ENCODE measurements around the gene ADGRF5.

Gene ADGRF5

GRCh38 chr6:46940433-46941226 is 18.9 kb upstream of the ADGRF5 start:
- TF ChIP-seq CTCF (IDR thresholded peaks at IDR 0.05): no peak
- Histone ChIP-seq H3K4me1 (ENCODE audit: control insufficient read depth in 1 of 2, insufficient read depth in 1 of 2, low read depth in 1 of 2, low read length in 1 of 2) (no peaks in the 10 kb centered on the region), H3K4me3 (ENCODE audit: low read depth in 1 of 2, low read length in 1 of 2) (no peak overlapping the region), H3K27me3 (no peaks in the 10 kb centered on the region), H3K36me3 (no peaks in the 10 kb centered on the region), H3K27ac (no peak overlapping the region), H3K9me3 (no peaks in the 10 kb centered on the region)

- H3K27ac ChIP-seq: no peak overlapping the region
- TF ChIP-seq CTCF (IDR thresholded peaks at IDR 0.05): no peak
- H3K4me3 ChIP-seq (ENCODE audit: low read depth in 1 of 2, low read length in 1 of 2): no peak overlapping the region
- H3K9me3 ChIP-seq: no peaks in the 10 kb centered on the region
- H3K36me3 ChIP-seq: no peaks in the 10 kb centered on the region
- H3K4me1 ChIP-seq (ENCODE audit: control insufficient read depth in 1 of 2, insufficient read depth in 1 of 2, low read depth in 1 of 2, low read length in 1 of 2): no peaks in the 10 kb centered on the region
- no peaks in the 10 kb centered on the region for H3K27me3 ChIP-seq
Measured at GRCh38 chr6:46937642-46938041, 15.9 kb upstream of the ADGRF5 start.

GRCh38 chr6:46935687-46936086 is 13.9 kb upstream of the ADGRF5 start:
- TF ChIP-seq CTCF (IDR thresholded peaks at IDR 0.05): no peak

GRCh38 chr6:46933751-46934150 is 12.0 kb upstream of the ADGRF5 start:
- Histone ChIP-seq H3K27me3 (no peaks in the 10 kb centered on the region), H3K9me3 (no peaks in the 10 kb centered on the region), H3K36me3 (no peaks in the 10 kb centered on the region), H3K27ac (no peak overlapping the region), H3K4me3 (ENCODE audit: low read depth in 1 of 2, low read length in 1 of 2) (no peak overlapping the region), H3K4me1 (ENCODE audit: control insufficient read depth in 1 of 2, insufficient read depth in 1 of 2, low read depth in 1 of 2, low read length in 1 of 2) (no peaks in the 10 kb centered on the region)
- no peak for TF ChIP-seq CTCF (IDR thresholded peaks at IDR 0.05)

More at GRCh38 chr6:46935687-46936086, 13.9 kb upstream of the ADGRF5 start:
- Histone ChIP-seq H3K27ac (no peak overlapping the region), H3K36me3 (no peaks in the 10 kb centered on the region), H3K4me3 (ENCODE audit: low read depth in 1 of 2, low read length in 1 of 2) (no peak overlapping the region), H3K9me3 (no peaks in the 10 kb centered on the region), H3K27me3 (no peaks in the 10 kb centered on the region), H3K4me1 (ENCODE audit: control insufficient read depth in 1 of 2, insufficient read depth in 1 of 2, low read depth in 1 of 2, low read length in 1 of 2) (no peaks in the 10 kb centered on the region)

GRCh38 chr6:46932526-46933319 is 11.0 kb upstream of the ADGRF5 start:
- Histone ChIP-seq H3K4me1 (ENCODE audit: control insufficient read depth in 1 of 2, insufficient read depth in 1 of 2, low read depth in 1 of 2, low read length in 1 of 2) (no peaks in the 10 kb centered on the region), H3K36me3 (no peaks in the 10 kb centered on the region), H3K9me3 (no peaks in the 10 kb centered on the region), H3K27me3 (no peaks in the 10 kb centered on the region), H3K27ac (no peak overlapping the region), H3K4me3 (ENCODE audit: low read depth in 1 of 2, low read length in 1 of 2) (no peak overlapping the region)
- TF ChIP-seq CTCF (IDR thresholded peaks at IDR 0.05): no peak

All from neutrophil (primary cell).